GM19238 (cell line): Measurements from ENCODE around the gene CCM2.

Experiments
- DNase-seq: peaks from one replicate; pipeline ENCODE4 v3.0.0; 2011; ENCODE audit warnings: low spot score; ENCODE audit not compliant: insufficient read length

The CCM2 gene

DNA sequence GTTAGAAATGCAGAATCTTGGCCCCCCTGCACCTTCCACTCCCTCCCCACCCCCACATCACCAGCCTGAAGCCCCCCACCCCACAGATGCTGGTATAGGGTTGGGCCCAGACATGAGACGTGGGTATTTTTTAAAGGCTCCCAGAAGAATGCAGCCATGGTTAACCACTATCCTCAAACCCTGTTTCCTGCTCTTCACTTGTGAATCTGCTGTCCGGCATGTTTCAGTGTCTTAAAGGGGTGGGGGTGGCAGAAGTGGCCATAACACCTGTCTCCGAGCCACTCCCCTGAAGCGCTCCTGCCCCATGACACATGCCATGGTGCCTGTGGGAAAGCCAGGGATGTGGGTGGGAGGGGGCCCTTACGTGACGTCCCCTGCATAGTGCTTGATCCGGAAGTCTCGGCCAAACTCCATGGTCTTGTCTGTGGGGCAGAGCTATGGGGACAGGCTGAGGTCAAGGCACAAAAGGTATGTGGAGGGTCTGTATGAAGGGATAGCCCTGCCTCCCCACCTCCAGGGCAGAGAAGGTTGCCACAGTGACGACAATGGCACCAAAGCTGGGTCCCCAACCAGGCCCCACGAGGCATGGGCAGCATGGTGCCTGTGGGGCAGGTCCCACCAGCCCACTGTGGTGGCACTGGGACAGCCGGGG lies 30.8 kb upstream of the CCM2 start:
- DNase-seq = no peak

DNA sequence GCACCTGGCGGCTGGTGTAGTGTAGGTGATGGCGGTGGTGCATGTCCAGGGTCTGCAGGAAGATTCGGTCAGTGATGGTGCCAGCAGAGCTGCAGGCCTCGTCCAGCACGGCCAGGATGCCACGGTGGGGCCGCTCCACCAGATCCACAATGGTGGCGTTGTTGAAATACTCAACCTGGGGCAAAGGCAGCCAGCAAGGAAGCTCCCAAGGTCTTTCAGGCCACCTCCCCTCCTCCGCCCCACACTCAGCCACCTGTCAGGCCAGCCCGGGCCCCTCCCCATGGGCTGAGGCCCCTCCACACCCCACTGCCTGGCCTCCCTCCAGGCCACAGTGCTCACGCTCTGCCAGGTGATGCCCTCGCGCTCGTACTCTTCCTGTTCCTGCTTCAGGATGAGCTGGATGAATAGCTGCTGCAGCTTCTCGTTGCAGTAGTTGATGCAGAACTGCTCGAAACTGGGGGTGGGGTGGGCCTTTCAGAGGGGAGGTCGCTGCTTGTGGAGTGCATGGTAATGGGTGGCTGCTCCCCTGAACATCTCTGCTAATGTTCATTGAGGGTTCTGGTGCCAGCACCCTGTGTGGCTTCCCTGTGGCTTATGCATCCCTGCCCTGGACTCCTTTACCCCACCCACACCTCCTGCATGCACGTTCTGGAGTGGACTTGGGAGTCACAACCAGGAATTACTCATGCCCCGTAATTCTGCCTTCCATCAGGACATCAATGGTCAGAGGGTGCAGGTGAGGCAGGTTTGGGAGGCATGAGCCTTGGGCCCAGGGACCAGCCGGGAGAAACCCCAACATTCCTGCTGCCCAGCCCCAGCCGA lies 30.1 kb upstream of the CCM2 start:
- DNase-seq = no peak

DNA sequence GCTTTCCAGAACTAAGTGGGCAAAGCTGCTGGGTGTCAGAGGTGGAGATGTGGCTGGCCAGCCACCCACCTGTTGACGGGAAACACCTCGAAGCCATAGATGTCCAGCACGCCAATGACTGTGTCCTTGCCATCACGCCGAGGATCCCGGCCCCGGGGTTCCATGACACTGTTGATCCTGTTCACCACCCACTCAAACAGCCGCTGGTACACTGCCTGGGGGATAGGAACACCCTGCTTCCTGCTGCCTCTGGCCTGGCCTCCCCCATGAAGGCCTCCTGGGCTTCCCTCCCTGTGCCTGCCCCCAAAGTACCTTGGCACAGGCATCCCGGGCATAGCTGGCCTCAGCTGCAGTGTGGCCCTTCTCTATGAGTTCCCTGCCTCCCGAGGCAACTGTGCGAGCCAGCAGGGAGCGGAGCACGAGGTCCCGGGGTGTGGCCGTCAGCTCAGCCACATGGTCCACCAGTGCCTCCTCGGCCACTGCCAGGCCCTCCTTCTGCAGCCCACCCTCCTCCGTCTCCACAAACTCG lies 29.4 kb upstream of the CCM2 start:
- no peak for DNase-seq

DNA sequence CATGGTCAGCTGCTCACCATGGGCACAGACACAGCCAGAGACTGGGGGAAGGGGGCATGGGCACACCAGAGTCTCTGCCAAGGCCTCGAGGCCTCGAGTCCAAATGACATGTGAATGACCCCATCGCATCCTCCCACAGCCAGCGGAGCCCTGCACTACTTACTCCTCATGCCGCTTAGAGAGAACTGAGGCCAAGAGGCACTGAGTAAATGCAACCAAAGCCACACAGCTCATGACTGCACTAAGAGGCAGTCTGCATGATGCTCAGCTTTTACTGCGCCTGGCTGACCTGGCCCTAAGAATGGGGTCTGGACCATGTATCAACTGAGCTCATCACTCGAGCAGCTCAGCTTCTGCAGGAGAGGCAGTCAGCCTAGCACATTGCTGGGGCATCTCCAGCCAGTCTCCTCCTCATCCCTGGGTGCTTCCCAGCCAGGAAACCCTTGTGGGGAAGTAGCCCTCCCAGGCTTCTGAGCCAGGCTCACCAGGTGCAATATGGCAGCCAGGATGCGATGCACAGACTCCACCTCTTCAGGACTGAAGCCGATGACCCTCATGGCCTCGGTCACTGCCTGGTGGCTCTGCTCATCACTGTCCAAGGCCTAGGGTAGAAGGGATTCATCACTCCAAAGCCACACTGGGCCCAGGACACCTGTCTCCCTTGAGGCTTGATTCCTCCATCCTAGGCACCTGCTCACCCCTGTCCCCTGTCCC lies 28.7 kb upstream of the CCM2 start:
- DNase-seq = no peak

DNA sequence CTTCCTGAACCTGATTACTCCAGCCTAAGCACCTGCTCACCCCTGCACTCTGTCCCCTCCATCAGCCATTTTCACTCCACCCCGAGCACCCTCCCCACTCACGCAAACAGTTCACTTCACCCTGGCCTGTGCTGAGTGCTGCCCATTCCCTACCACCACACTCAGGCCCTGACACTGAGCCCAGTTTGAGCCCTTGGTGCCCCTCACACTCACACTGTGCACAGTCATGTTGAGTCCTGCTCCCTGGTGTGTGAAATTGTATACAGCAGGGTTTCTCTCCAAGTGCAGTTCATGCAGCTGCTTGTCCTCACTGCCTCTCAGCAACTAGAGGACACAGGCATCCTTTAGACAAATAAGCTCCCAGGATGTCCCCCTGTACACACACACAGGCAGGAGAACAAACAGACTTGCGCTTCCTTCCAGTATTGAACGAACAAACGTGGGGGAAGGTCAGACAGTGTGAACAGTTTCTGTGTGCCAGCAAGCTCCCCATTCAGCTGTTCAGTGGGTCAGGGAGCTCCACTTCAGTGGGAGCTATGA lies 28.0 kb upstream of the CCM2 start:
- DNase-seq = no peak

DNA sequence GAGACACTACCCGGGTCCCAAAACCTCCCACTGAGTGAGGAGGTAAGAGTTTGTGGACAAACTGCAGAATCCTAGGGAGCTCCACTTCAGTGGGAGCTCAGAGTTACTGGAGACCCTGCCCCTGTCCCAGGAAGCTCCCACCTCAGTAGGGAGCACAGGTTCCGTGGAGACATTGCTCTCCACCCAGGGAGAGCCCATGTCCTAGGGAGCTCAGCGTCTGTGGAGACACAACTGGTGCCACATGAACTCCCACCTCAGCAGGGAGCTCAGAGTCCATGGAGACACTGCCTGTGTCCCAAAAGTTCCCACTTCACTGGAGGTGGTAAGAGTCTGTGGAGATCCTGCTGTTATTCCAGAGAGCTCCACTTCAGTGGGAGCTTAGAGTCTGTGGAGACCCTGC lies 27.4 kb upstream of the CCM2 start:
- no peak for DNase-seq

DNA sequence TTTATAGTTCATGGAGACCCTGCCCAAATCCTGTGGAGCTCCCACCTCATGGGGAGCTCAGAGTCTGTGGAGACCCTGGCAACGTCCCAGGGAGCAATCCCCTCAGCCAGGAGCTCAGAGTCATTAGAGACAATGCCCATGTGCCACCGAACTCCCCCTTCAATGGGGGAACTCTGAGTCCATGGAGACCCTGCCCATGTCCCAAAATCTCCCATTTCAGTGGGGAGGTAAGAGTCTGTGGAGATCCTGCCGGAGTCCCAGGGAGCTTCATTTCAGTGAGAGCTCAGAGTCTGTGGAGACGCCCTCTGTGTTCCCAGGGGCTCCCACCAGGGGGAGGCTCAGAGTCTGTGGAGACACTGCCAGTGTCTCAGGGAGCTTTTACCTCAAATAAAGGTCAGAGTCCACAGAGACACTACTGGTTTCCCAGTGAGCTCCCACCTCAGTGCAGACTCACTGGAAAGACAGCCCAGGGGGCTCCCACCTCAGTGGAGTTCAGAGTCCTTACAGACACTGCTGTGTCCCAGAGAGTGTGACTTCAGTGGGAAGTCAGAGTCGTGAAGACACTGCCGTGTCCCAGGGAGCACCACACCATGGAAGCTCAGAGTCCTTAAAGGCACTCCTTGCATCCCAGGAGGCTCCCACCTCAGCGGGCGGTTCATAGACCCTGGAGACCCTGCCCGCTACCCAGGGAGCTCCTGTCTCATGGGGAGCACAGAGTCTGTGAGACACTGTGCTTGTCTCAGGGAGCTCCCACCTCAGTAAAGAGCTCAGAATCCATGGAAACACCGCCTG lies 26.2 kb upstream of the CCM2 start:
- no peak for DNase-seq

DNA sequence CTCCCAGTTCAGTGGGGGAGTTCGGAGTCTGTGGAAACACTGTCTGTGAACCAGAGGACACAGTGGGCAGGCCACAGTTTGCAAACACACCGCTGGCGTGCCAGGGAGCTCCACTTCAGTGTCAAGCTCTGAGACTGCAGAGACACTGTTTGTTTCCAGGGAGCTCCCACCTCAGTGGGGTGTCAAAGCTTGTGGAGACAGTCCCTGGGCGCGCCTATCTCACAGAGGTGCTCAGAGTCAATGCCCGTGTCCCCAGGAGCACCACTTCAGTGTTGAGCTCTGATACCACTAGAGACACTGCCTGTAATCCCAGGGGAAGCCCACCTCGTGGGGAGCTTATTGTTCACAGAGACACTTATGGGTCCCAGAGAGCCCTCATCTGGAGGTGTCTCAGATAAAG lies 25.5 kb upstream of the CCM2 start:
- no peak for DNase-seq

DNA sequence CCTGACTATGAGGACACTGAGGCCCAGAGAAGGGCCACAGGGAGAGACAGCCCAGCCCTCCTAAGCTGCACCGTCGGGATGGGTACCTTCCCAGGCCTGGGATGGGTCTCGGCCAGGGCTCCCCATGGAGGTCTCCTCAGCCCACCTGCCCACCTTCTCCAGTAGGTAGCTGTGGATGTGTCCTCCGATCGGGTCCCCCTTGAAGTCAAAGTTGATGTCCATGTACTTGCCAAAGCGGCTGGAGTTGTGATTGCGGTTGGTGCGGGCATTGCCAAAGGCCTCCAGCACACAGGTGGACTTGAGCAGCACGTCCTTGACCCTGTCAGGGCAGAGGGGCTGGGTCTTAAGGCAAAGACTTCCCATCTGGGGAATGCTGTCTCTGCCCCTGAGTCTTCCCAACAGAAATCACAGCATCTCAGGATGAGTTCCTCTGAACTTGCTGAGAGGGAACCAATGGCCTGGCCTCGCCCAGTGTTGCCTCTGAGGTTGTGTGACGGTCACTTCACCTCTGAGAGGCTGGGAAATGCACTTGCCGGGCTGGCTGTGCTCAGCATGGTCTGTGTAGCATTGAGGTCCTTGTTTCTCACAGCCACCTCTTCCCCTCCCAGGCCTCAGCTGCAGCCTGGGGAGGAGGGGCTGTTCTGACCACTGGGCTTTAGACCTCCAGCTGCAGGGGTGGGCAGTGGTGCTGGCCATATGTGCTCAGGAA lies 24.5 kb upstream of the CCM2 start:
- no peak for DNase-seq

DNA sequence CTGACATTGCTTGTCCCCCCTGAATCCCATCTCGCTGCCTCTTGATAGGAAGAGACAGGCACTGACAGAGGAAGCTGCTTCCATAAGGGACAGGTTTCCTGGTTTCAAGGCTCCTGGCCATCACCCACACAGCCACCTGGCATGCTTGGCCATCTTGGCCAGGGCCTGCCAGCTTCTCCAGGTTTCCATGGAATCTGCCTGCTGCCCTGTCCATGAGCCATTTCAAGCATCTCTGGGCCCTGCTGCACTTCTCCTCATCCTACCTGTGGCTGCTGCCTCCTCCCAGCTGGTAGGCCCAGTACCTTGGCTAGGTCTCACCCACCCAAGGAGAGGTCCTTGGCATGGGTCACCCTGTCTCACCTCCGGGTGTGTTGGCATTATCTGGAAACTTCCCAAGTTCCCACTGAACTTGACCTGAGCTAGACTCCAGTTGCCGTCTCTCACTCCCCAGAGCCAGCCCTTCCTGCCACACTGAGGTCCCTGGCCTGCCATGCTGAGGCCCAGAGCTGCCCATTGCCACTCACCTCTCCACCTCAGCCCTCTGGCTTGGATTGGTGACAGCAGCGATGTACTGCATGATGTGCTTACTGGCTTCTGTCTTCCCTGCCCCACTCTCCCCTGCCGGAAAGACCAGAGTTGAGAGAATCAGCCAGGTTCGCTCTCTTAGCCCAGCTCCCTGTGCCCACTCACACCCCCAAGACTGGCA lies 23.8 kb upstream of the CCM2 start:
- no peak for DNase-seq

DNA sequence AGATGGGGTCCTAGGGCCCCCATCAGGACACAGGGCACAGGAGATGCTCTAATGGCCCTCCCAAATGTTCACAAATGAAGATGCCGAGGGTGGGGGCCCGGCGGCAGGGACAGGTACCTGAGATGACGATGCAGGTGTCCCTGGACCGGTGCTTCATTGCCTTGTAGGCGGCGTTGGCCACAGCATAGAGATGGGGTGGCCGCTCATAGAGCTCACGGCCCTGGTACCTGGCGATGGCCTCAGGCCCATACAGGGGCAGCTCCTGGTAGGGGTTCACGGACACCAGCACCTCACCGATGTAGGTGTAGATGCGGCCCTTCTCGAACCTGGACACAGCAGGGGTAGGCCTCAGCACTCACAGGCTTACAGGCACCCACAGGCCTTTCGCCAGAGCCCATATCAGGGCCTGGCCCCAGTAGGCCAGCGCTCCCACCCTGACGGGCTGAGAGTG lies 23.2 kb upstream of the CCM2 start:
- DNase-seq = no peak

DNA sequence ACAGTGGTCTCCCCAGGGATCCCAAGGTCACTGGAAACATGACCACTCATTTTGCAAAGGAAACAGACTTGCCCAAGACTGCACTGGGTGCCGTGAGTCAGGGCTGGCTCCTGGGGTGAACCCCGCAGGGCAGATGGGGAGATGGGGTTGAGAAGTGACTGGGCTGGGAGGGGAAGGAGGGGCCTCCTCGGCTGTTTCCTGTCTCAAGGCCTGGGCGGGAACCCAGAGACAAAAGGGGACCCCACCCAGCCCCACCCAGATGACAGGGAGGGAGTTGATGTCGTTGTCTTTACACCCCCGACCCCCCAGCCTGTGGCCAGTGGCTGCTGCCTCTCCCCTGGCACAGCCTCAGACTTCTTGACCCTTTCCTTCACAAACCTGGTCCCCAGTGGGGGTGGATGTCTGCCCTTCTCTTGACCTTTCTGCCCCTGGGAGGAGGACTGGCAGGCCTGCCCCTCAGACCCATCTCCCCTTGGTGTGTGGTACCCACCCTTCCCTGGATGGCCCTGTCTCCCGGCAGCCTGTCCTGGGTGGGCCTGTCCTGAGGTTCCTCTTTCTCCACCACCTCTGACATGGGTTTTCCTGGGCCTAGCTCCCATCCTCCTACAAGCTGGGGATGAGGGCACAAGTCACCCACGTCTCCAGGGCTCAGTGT lies 22.6 kb upstream of the CCM2 start:
- no peak for DNase-seq

DNA sequence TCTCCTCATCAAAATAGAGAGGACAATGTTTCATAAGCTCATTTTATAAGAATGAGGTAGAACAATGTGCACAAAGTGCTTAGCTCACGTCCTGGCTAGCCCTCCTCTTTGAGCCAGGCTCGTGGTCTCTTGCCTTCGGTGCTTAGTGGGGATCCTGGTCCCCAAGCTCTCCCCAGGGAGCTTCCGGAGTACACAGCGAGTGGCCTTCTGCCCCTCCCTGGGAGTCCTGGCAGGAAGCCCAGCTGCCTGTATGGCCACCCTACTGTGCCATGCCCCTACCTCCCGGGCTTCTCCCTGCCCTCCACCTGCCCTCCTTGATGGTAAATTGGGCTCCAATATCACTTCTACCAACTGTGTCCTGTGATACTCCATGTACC lies 22.1 kb upstream of the CCM2 start:
- DNase-seq = no peak

DNA sequence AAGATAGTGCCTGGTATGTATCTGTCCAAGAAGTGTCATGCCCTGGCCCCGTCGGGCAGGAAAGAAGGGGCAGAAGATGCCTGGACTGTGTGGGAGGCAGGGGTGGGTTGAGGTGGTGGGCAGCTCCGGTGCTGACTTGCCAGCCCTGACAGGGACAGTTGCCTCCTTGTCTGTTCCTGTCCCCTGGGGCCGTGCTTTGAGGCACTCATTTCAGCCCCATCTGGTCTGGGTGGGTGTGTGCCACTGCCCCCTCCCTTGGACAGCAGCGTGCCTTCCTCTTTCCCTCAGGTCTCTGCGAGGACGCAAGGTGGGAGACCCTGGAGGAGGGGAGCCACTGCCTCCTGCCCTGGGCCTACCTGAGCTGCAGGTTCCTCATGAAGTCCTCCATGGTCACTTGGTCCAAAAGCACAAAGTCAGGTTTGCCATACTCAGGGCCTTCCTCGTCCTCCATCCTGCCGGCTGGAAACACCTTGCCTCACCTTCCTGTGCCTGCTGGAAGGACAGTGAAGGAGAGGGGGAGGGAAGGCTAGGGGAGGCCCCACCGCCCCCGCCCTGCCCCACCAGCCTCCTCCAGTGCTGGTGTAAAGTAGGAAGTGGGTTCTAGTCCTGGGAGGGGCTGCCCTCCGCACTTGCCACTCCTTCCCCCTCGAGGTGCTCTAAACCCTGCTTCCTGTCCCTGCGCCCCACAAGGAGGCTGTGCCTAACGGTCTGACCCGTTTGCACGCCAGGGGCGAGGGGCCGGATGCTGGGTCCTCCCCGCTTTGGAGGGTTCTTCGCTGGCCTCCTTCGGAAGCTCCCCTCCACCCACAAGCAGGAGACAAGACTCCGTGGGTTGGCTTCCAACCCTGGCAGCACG lies 21.3 kb upstream of the CCM2 start, which contains the start of gene MYO1G:
MYO1G (minus strand) TSS at position 505 of the 856 bp plus-strand sequence; CDS start at position 451, 54 bp downstream.
- DNase-seq = no peak

DNA sequence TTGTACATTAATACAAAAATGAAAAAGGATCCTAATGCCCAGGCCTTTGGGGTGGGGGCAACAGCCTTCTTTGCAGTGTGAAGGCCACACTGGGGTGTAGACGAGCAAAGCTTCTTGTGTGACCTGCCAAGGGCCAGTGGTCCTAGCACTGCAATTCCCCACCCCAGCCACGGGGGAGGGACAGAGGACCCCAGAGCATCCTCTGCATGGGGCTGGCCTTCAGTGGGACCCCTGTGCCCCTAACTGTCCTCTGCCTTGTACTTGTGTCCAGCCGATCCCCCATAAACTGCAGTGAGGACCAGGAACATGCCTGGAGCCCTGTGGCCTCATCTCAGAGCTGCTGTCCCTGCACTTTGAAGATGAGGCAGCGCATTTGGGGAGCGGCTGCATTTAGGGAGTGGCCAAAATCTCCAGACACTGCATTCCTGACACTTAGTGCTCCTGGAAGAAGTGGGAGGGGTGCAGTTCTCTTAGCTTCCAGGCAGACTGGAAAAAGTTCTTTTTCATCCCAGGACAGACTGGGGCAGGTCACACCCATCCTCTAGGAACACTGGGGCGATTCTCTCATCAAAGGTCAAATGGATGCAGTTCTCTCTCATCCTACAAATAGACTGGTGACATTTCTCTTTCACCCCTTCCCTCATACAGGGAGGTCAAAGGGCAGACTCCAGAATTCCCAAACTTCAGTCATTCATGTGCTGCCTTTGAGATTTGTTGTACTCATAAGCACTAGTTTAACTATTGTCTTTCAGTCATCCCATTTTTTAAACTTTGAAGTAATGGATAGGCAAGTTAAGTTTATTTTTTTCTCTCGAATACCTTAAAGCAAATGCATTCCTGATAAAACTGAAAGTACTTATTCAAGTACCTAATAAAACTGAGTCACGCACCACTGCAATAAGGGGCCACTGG lies 20.3 kb upstream of the CCM2 start:
- DNase-seq = no peak

DNA sequence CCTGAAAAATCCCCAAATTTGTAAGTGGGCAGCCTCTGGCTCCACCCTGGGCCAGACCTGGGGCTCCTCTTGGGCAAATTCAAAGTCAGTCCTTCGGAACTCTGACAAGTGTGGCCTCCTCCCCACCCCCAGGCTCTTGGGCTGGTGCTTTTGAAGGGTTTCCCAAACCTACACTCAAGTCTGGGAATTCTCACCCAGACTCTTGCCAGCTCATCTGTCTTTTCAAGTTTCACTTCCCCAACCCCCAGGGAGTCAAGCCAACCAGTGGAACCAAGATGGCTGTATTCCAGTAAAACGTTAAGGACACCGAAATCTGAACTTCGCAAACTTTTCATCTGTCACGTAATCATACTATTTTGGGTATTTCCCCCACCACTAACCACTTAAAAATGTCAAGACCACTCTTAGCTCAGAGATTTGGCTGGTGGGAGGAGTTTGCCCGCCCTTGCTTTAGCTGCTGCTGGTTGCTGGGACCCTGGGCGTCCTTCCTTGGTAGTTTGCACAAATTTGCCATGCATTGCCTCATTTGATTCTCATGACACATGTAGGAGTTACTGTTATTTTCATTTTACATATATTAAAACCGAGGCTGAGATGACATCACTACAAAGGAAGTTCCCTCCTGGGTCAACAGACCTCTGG lies 19.5 kb upstream of the CCM2 start:
- no peak for DNase-seq
